ENCODE measurements around the gene PPDPF. TPM values are rescaled to one million over a fixed set of nuclear protein-coding genes. Genes with fewer than 3 reads are reported as not detected.

Gene PPDPF
- total RNA-seq, 1 experiment from 2014 or later, result 634 TPM

GRCh38 chr20:63532449-63532971 is 11.9 kb downstream of the PPDPF start:
- no peak overlapping the region for H3K27ac Mint-ChIP-seq (ENCODE audit: unreplicated experiment)

GRCh38 chr20:63533388-63533787 is 12.8 kb downstream of the PPDPF start:
- peaks cover 26% of the 10 kb centered on the region for H3K36me3 Mint-ChIP-seq (ENCODE audit: insufficient read depth, unreplicated experiment)
- no peaks in the 10 kb centered on the region for H3K4me1 Mint-ChIP-seq (ENCODE audit: low read depth, unreplicated experiment)
- no peaks in the 10 kb centered on the region for H3K27me3 Mint-ChIP-seq (ENCODE audit: insufficient read depth, unreplicated experiment)
- Histone ChIP-seq H3K36me3 (ENCODE audit: control insufficient read depth, insufficient read depth, low read length) (no peaks in the 10 kb centered on the region), H3K9me3 (no peaks in the 10 kb centered on the region), H3K4me1 (peaks cover 39% of the 10 kb centered on the region), H3K4me3 (ENCODE audit: low read depth, low read length) (no peak overlapping the region), H3K27me3 (replicated peaks; ENCODE audit: control insufficient read depth, insufficient read depth, low read length) (no peaks in the 10 kb centered on the region)
- no peak for TF ChIP-seq CTCF (IDR thresholded peaks at IDR 0.05; ENCODE audit: insufficient read depth in 1 of 2, low read depth in 1 of 2, low read length in 1 of 2, severe bottlenecking in 1 of 2, unreplicated experiment in 1 of 2)
- no peak for DNase-seq
- H3K9me3 Mint-ChIP-seq (ENCODE audit: unreplicated experiment), result no peaks in the 10 kb centered on the region
- no peak overlapping the region for H3K4me3 Mint-ChIP-seq (ENCODE audit: unreplicated experiment)
- CTCF ChIA-PET, result no interaction called here
- intact Hi-C loops (cut with micrococcal nuclease; ENCODE audit: unreplicated experiment), result no loop called here
- no peak overlapping the region for H3K27ac Mint-ChIP-seq (ENCODE audit: unreplicated experiment)
- no TSS peak for BruUV-seq (replicated peaks)
- POLR2A ChIA-PET, result no interaction called here

More at GRCh38 chr20:63532449-63532971, 11.9 kb downstream of the PPDPF start:
- Mint-ChIP-seq H3K9me3 (ENCODE audit: unreplicated experiment) (no peaks in the 10 kb centered on the region), H3K4me1 (ENCODE audit: low read depth, unreplicated experiment) (no peaks in the 10 kb centered on the region), H3K36me3 (ENCODE audit: insufficient read depth, unreplicated experiment) (peaks cover 21% of the 10 kb centered on the region), H3K27me3 (ENCODE audit: insufficient read depth, unreplicated experiment) (no peaks in the 10 kb centered on the region), H3K4me3 (ENCODE audit: unreplicated experiment) (no peak overlapping the region)
- DNase-seq, result no peak
- no peak for TF ChIP-seq CTCF (IDR thresholded peaks at IDR 0.05; ENCODE audit: insufficient read depth in 1 of 2, low read depth in 1 of 2, low read length in 1 of 2, severe bottlenecking in 1 of 2, unreplicated experiment in 1 of 2)
- Histone ChIP-seq H3K9me3 (no peaks in the 10 kb centered on the region), H3K27me3 (replicated peaks; ENCODE audit: control insufficient read depth, insufficient read depth, low read length) (no peaks in the 10 kb centered on the region), H3K36me3 (ENCODE audit: control insufficient read depth, insufficient read depth, low read length) (no peaks in the 10 kb centered on the region), H3K4me3 (ENCODE audit: low read depth, low read length) (no peak overlapping the region), H3K4me1 (peaks cover 35% of the 10 kb centered on the region)
- POLR2A ChIA-PET, result no interaction called here
- CTCF ChIA-PET, result interaction anchor here (1.5 kb wide), 1 partner anchor 12 kb away, joined by 6 read pairs; the partner anchor contains the start of gene PPDPF
- BruUV-seq (replicated peaks), result no TSS peak
- intact Hi-C loops (cut with micrococcal nuclease; ENCODE audit: unreplicated experiment), result no loop called here

GRCh38 chr20:63533871-63534393 is 13.4 kb downstream of the PPDPF start:
- Histone ChIP-seq H3K4me3 (ENCODE audit: low read depth, low read length) (no peak overlapping the region), H3K36me3 (ENCODE audit: control insufficient read depth, insufficient read depth, low read length) (no peaks in the 10 kb centered on the region), H3K27me3 (replicated peaks; ENCODE audit: control insufficient read depth, insufficient read depth, low read length) (no peaks in the 10 kb centered on the region), H3K9me3 (no peaks in the 10 kb centered on the region), H3K4me1 (peaks cover 39% of the 10 kb centered on the region)
- Mint-ChIP-seq H3K4me1 (ENCODE audit: low read depth, unreplicated experiment) (no peaks in the 10 kb centered on the region), H3K4me3 (ENCODE audit: unreplicated experiment) (no peak overlapping the region), H3K9me3 (ENCODE audit: unreplicated experiment) (no peaks in the 10 kb centered on the region), H3K27me3 (ENCODE audit: insufficient read depth, unreplicated experiment) (no peaks in the 10 kb centered on the region), H3K27ac (ENCODE audit: unreplicated experiment) (no peak overlapping the region), H3K36me3 (ENCODE audit: insufficient read depth, unreplicated experiment) (peaks cover 24% of the 10 kb centered on the region)
- BruUV-seq (replicated peaks), result no TSS peak
- intact Hi-C loops (cut with micrococcal nuclease; ENCODE audit: unreplicated experiment), result no loop called here
- POLR2A ChIA-PET, result interaction anchor here (0.5 kb wide), 1 partner anchor 79 kb away, joined by 3 read pairs; no protein-coding TSS in a partner anchor
- DNase-seq, result no peak
- no peak for TF ChIP-seq CTCF (IDR thresholded peaks at IDR 0.05; ENCODE audit: insufficient read depth in 1 of 2, low read depth in 1 of 2, low read length in 1 of 2, severe bottlenecking in 1 of 2, unreplicated experiment in 1 of 2)
- CTCF ChIA-PET, result interaction anchor here (1.7 kb wide), 1 partner anchor 13 kb away, joined by 14 read pairs; the partner anchor contains the start of gene PPDPF
